GM21515 (cell line): ENCODE data around the gene TOGARAM2.

Experiments
- ATAC-seq: cut with Tn5 transposase; IDR thresholded peaks from one replicate; pipeline ENCODE4 v1.9.1; 2021; ENCODE audit not compliant: unreplicated experiment

Gene TOGARAM2

GRCh38 chr2:28997847-28998735 lies 17.0 kb downstream of the TOGARAM2 start:
- no peak for ATAC-seq

- peak; percentile 87 for ATAC-seq
Measured at GRCh38 chr2:29000481-29000880, 19.4 kb downstream of the TOGARAM2 start.

DNA sequence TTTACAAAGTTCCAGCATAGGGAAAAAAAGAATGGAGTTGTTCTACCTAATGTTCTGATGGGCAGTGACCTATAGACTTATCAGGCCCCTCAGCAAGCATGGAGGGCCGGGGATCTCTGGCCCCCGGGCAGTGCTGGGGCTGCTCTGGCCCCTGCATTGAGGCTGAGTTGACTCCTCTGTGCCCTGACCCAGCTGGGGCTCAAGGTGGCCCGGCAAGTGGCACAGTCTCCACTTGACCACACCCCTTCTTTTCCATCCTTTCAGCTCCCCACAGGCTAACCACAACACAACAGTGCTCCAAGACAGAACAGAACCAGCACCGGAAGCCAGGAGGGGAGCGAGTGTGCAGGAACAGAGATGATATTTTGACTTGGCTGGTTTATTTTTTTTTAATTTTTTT lies 19.9 kb downstream of the TOGARAM2 start:
- ATAC-seq: no peak

GRCh38 chr2:29001806-29002205 lies 20.7 kb downstream of the TOGARAM2 start:
- ATAC-seq: no peak

DNA sequence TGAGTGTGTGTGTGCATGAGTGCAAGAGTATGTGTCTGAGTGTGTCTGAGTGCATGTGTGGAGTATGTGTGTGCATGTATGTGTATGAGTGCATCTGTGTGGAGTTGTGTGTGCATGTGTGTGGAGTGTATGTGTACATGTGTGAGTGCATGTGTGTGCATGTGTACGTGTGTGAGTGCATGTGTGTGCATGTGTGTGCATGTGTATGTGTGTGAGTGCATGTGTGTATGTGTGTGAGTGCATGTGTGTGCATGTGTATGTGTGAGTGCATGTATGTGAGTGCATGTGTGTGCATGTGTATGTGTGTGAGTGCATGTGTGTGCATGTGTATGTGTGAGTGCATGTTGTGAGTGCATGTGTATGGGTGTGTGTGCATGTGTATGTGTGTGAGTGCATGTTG lies 23.7 kb downstream of the TOGARAM2 start:
- ATAC-seq: no peak

DNA sequence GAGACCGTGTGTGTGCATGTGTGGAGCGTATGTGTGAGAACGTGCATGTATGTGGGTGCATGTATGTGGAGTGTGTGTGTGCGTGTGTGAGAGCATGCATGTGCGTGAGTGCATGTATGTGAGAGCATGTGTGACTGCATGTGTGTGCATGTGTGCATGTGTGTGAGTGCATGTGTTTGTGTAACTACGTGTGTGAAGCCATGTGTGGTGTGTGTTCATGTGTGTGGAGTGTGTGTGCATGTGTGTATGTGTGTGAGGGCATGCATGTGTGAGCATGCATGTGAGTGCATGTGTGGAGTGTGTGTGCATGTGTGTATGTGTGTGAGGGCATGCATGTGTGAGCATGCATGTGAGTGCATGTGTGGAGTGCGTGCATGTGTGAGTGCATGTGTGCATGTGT lies 24.2 kb downstream of the TOGARAM2 start:
- no peak for ATAC-seq

DNA sequence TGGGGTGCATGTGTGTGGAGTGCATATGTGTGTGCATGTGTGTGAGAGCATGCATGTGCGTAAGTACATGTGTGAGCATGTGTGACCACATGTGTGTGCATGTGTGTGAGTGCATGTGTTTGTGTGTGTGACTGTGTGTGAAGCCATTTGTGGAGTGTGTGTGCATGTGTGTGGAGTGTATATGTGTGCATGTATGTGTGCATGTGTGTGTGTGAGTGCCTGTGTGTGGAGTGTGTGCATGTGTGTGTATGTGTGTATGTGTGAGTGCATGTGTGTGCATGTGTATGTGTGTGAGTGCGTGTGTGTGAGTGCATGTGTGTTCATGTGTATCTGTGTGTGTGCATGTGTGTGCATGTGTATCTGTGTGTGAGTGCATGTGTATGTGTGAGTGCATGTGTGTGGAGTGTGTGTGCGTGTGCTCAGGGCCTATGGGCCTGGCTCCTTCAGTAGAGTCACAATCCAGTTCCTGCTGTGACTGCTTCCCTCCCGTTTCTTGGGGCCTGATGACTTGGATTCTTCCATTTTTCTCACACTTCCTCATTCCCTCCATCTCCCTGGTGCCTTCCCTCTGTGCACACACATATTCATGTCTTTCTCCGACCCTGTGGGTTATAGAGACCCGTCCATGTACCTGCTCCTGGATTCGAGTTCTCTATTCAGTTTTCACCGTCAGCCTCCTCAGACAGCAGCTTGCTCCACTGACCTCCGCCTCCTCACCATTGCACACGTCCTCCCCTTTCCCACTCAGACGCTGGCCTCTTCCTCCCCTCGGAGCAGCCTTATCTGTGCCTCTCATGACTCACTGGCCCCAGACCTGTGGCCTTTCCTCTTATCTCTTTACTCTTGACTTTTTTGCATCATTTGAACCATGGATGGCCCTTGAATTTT lies 25.2 kb downstream of the TOGARAM2 start:
- no peak for ATAC-seq

- no peak for ATAC-seq
Measured at GRCh38 chr2:29006980-29007301, 25.8 kb downstream of the TOGARAM2 start.

- no peak for ATAC-seq
Measured at GRCh38 chr2:29009270-29009669, 28.2 kb downstream of the TOGARAM2 start.

DNA sequence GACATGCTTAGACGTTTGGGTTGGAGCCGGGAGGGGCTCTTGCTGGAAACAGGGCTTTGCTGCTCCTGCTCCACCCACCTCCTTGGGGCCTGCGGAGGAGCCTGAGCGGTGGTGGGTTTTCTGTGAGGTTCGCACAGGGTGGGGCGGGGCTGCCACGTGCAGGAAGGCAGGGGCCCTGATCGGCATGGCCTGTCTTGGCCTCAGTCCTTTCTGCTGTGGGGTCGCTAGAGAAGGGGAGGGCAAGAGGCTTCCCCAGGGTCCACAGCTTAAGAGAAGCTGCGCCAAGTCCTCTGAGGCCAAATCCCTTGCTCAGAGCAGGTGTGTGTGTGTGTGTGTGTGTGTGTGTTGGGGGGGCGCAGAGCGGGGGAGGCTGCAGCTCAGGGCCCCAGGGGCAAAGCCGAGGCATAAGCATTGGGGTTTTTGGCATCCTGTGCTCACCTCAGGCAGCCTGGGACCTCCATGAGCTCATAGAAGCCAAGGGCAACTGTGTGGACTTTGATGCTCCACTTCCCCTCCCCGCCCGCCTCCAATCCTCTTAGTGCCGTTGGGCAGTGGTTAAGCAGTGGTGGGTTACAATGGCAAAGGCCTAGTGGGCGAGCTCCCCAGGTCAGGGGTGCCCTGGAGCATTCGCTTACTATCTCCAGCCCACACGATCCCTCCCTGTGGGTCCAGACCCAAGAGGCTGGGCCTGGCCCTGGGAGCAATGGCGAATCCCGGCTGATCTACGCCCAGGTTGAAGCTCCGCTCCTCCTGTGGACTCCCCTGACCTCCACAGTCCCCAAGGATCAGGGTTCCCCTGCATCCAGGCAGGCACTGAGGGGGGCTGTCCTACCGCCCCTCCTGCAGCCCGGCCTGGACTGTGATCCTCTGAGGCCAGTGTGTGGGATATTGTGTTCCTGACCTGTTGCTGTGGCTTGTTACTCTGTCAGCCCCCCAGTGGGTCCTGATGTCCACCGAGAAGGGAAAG lies 28.9 kb downstream of the TOGARAM2 start:
- no peak for ATAC-seq

GRCh38 chr2:29010946-29011345 lies 29.8 kb downstream of the TOGARAM2 start:
- no peak for ATAC-seq

GRCh38 chr2:29011418-29012060 lies 30.4 kb downstream of the TOGARAM2 start:
- ATAC-seq: no peak

- no peak for ATAC-seq
Measured at GRCh38 chr2:29012211-29012681, 31.1 kb downstream of the TOGARAM2 start.

DNA sequence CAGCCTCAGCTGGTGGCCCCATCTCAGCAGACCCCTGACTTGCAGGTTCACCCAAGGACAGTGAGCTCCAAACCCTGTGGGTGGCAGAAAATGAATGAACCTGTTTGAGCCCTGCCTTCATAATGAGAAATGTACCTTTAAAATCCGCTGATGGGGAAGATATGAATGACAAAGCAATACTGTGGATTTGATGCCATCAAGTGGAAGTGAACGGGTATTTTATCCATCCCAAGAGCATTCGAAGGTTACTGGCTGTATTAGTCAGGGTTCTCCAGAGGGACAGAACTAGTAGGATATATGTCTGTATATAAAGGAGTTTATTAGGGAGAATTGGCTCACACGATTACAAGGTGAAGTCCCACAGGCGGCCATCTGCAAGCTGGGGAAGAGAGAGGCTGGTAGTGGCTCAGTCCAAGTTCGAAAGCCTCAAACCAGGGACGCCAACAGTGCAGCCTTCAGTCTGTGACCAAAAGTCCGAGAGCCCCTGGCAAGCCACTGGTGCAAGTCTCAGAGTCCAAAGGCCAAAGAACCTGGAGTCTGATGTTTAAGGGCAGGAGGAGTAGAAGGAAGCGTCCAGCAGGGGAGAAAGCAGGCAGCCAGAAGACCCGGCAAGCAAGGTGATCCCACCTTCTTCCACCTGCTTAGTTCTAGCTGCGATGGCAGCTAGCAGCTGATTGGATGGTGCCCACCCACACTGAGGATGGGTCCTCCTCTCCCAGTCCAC lies 32.1 kb downstream of the TOGARAM2 start:
- no peak for ATAC-seq

GRCh38 chr2:29014331-29014730 lies 33.2 kb downstream of the TOGARAM2 start:
- no peak for ATAC-seq

- ATAC-seq: no peak
Measured at GRCh38 chr2:29014811-29015421, 33.8 kb downstream of the TOGARAM2 start.

DNA sequence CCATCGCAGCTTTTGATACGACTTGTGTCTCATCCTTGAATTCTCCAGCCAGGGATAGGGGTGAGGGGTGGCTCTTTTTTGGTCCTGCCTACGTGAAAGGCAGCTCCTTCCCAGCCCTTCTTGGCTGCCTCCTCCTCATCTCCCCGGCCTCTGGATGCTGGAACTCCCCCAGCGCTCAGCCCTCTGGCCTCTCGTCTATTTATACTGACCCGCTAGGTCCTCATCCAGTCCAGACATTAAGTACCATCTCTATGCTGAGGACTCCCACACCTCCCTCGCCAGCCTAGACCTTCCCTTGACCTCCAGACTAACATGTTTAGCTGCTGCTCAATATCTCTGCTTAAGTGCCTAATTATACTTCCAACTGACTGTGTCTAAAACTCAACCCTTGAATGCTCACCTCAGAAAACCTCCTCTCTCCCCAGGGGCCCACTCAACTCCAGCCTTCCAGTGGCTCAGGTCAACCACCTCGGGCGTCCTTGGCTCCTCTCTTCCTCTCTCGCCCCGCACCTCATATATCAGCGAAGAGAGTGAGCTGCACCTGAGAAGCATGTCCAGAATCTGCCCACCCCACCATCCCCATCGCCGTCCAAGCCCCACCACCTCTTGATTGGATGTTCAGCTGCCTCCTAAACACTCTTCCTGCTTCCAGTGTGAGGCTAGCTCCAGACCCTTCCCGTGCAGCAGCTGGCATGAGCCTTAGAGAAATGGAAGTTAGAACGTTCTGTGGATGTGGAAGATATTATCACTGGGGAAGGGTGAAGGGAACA lies 34.8 kb downstream of the TOGARAM2 start:
- ATAC-seq: no peak

DNA sequence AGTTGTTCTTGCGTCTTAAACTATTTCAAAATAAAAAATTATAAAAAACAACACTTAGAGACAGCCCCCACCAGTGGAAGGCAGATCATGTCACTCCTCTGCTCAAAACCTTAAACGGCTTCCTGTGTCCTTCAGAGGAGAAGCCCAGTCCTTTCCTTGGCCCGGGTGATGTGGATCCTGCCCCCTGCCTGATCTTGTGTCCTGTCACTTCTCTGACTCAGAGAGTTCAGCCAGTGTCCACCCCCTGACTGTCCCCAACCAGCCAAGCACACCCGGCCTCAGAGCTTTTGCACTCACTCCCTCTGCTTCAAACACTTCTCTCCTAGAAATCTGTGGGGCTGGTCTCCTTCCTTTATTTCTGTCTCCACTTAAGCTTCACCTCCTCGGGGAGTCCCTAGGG lies 35.4 kb downstream of the TOGARAM2 start:
- ATAC-seq: no peak
